M059J (cell line): ENCODE data around the gene GLRA1. TPM values are rescaled to one million over a fixed set of nuclear protein-coding genes. Genes with fewer than 3 reads are reported as not detected.

ENCODE experiments used
- DNase-seq: peaks from one replicate; pipeline ENCODE4 v3.0.0-alpha.2; 2012; ENCODE audit warnings: low read depth
- total RNA-seq: library from RNA; depleted of rRNA; stranded (reverse); fragments of >200 nt; shearing (Covaris generic); gene quantifications from 2 replicates; pipeline ENCODE4 v1.2.3, GENCODE V29; 2014; rRNA removed

Gene GLRA1
- total RNA-seq, 1 experiment from 2014 or later: not detected

GRCh38 chr5:151772846-151773561, 151.6 kb downstream of the GLRA1 start:
- peak; percentile 62 for DNase-seq

Other genes starting within 250 kb of the GLRA1 start
- gene SPARC, start 237.9 kb downstream of the GLRA1 start, total RNA-seq: 2,332 and 4,342 TPM in 2 replicates
- 169 and 189 TPM in 2 replicates for gene ATOX1, start 166.2 kb downstream of the GLRA1 start, total RNA-seq
- 124 and 167 TPM in 2 replicates for gene G3BP1, start 152.9 kb downstream of the GLRA1 start, total RNA-seq